H9 (cell line): ENCODE data around the gene RLN3. TPM values are rescaled to one million over a fixed set of nuclear protein-coding genes. Genes with fewer than 3 reads are reported as not detected.

Experiments
- DNase-seq: peaks from one replicate; pipeline ENCODE4 v3.0.0-alpha.2; 2017
- H2AFZ ChIP-seq: one replicate; pipeline ENCODE4 v1.6.1; 2013; ENCODE audit warnings: mild to moderate bottlenecking, low read length, control low read depth, moderate library complexity
- H2AK5ac ChIP-seq: 2 replicates; pipeline ENCODE4 v1.6.1; 2013; ENCODE audit warnings: low read length, control low read depth, mixed read lengths; ENCODE audit not compliant: insufficient read length
- H2BK120ac ChIP-seq: one replicate; pipeline ENCODE4 v1.6.1; 2013; ENCODE audit warnings: low read depth, mild to moderate bottlenecking, low read length, control low read depth, inconsistent platforms; ENCODE audit not compliant: poor library complexity, severe bottlenecking
- H2BK12ac ChIP-seq: 2 replicates; pipeline ENCODE4 v1.6.1; 2013; ENCODE audit warnings: low read length, control low read depth, mixed read lengths, low read depth; ENCODE audit not compliant: insufficient read length
- H2BK15ac ChIP-seq: 2 replicates; pipeline ENCODE4 v1.6.1; 2013; ENCODE audit warnings: low read depth, low read length, control low read depth
- H2BK20ac ChIP-seq: one replicate; pipeline ENCODE4 v1.6.1; 2013; ENCODE audit warnings: low read depth, mild to moderate bottlenecking, low read length, control low read depth, inconsistent platforms; ENCODE audit not compliant: poor library complexity, severe bottlenecking
- H2BK5ac ChIP-seq: 2 replicates; pipeline ENCODE4 v1.6.1; 2013; ENCODE audit warnings: low read length, control low read depth, mixed read lengths; ENCODE audit not compliant: insufficient read length
- H3K14ac ChIP-seq: 2 replicates; pipeline ENCODE4 v1.6.1; 2013; ENCODE audit warnings: low read length, control low read depth; ENCODE audit not compliant: insufficient read depth
- H3K18ac ChIP-seq: 2 replicates; pipeline ENCODE4 v1.6.1; 2013; ENCODE audit warnings: low read depth, mild to moderate bottlenecking, mixed read lengths, low read length, control low read depth; ENCODE audit not compliant: insufficient read length
- H3K23ac ChIP-seq: 2 replicates; pipeline ENCODE4 v1.6.1; 2013; ENCODE audit warnings: low read length, control low read depth, mixed read lengths, low read depth; ENCODE audit not compliant: insufficient read length
- H3K23me2 ChIP-seq: 2 replicates; pipeline ENCODE4 v1.6.1; 2013; ENCODE audit warnings: low read depth, mild to moderate bottlenecking, mixed read lengths, low read length, control low read depth; ENCODE audit not compliant: insufficient read length, poor library complexity, severe bottlenecking
- H3K27ac ChIP-seq: 2 replicates; pipeline ENCODE4 v1.5.1; 2013; ENCODE audit warnings: low read length, control low read depth, mixed read lengths, low read depth; ENCODE audit not compliant: insufficient read length
- H3K27me3 ChIP-seq: 2 replicates; pipeline ENCODE4 v1.6.1; 2013; ENCODE audit warnings: low read length, control low read depth, inconsistent platforms; ENCODE audit not compliant: insufficient read depth
- H3K4ac ChIP-seq: 2 replicates; pipeline ENCODE4 v1.6.1; 2013; ENCODE audit warnings: low read depth, mild to moderate bottlenecking, control low read depth, inconsistent platforms, low read length, moderate library complexity
- H3K4me1 ChIP-seq: 2 replicates; pipeline ENCODE4 v1.6.1; 2013; ENCODE audit warnings: low read length, control low read depth, inconsistent platforms; ENCODE audit not compliant: insufficient read depth
- H3K4me2 ChIP-seq: 2 replicates; pipeline ENCODE4 v1.6.1; 2013; ENCODE audit warnings: low read length, control low read depth, mixed read lengths; ENCODE audit not compliant: insufficient read length, insufficient read depth
- H3K56ac ChIP-seq: 2 replicates; pipeline ENCODE4 v1.6.1; 2013; ENCODE audit warnings: low read depth, mild to moderate bottlenecking, mixed read lengths, low read length, control low read depth; ENCODE audit not compliant: insufficient read length
- H3K79me1 ChIP-seq: 2 replicates; pipeline ENCODE4 v1.6.1; 2013; ENCODE audit warnings: low read depth, mild to moderate bottlenecking, moderate library complexity, low read length, control low read depth, inconsistent platforms; ENCODE audit not compliant: insufficient read depth, poor library complexity, severe bottlenecking
- H3K79me2 ChIP-seq: 2 replicates; pipeline ENCODE4 v1.6.1; 2013; ENCODE audit warnings: low read length, control low read depth, inconsistent platforms; ENCODE audit not compliant: insufficient read depth
- H3K9ac ChIP-seq: 2 replicates; pipeline ENCODE4 v1.6.1; 2013; ENCODE audit warnings: low read length, control low read depth, mixed read lengths; ENCODE audit not compliant: insufficient read length; ENCODE audit errors: extremely low read depth
- H3K9me3 ChIP-seq: one replicate; pipeline ENCODE4 v1.6.1; 2013; ENCODE audit warnings: low read depth, low read length, inconsistent platforms; ENCODE audit not compliant: control insufficient read depth
- H3T11ph ChIP-seq: one replicate; pipeline ENCODE4 v1.6.1; 2013; ENCODE audit warnings: mild to moderate bottlenecking, low read length, control low read depth, inconsistent platforms
- H4K20me1 ChIP-seq: one replicate; pipeline ENCODE4 v1.6.1; 2013; ENCODE audit not compliant: control insufficient read depth, insufficient read length, insufficient read depth
- H4K5ac ChIP-seq: 2 replicates; pipeline ENCODE4 v1.6.1; 2013; ENCODE audit warnings: low read depth, mild to moderate bottlenecking, mixed read lengths, low read length, control low read depth; ENCODE audit not compliant: insufficient read length
- H4K8ac ChIP-seq: replicated peaks from 2 replicates; pipeline ENCODE4 v1.6.1; 2013; ENCODE audit warnings: low read length, control low read depth, mixed read lengths, low read depth; ENCODE audit not compliant: insufficient read length
- H4K91ac ChIP-seq: 2 replicates; pipeline ENCODE4 v1.6.1; 2013; ENCODE audit warnings: low read depth, mild to moderate bottlenecking, moderate library complexity, mixed read lengths, low read length, control low read depth; ENCODE audit not compliant: insufficient read length
- H3K27ac Mint-ChIP-seq, 3 experiments: 2 replicates in 2 of 3; 3 replicates in 1 of 3; pipeline ENCODE4 v1.8.0; 2020 to 2021; ENCODE audit warnings: mixed read lengths in 3 of 3, mild to moderate bottlenecking in 1 of 3, moderate library complexity in 1 of 3
- H3K27me3 Mint-ChIP-seq: 2 replicates; pipeline ENCODE4 v1.8.0; 2021; ENCODE audit warnings: low read depth, mild to moderate bottlenecking, moderate library complexity, mixed read lengths
- H3K36me3 Mint-ChIP-seq, 3 experiments: 2 replicates in 2 of 3; 3 replicates in 1 of 3; pipeline ENCODE4 v1.8.0; 2020 to 2021; ENCODE audit warnings: low read depth in 3 of 3, mixed read lengths in 3 of 3; ENCODE audit not compliant: insufficient read depth in 1 of 3
- H3K4me1 Mint-ChIP-seq, 2 experiments: 2 replicates each; pipeline ENCODE4 v1.8.0; 2020; ENCODE audit warnings: mixed read lengths in 2 of 2
- H3K4me3 Mint-ChIP-seq, 2 experiments: 2 replicates in 1 of 2; 3 replicates in 1 of 2; pipeline ENCODE4 v1.8.0; 2020 to 2021; ENCODE audit warnings: mild to moderate bottlenecking in 2 of 2, mixed read lengths in 2 of 2, moderate library complexity in 1 of 2
- H3K9me3 Mint-ChIP-seq, 2 experiments: 2 replicates in 1 of 2; 3 replicates in 1 of 2; pipeline ENCODE4 v1.8.0; 2020; ENCODE audit warnings: mild to moderate bottlenecking in 2 of 2, mixed read lengths in 2 of 2, moderate library complexity in 1 of 2
- CTCF ChIP-seq: fragments of 200-600 bp; sonication (generic); conservative IDR thresholded peaks from 3 replicates; pipeline ENCODE4 v1.8.0; 2021; ENCODE audit warnings: antibody characterized with exemption, mild to moderate bottlenecking
- WGBS: extraction: QIAGEN DNeasy Blood & Tissue Kit; methylation state at CpG from one replicate; pipeline ENCODE4 v1.1.7; 2013; ENCODE audit warnings: missing lambda C conversion rate, low lambda C conversion rate, mixed read lengths; ENCODE audit not compliant: insufficient read length; ENCODE audit errors: extremely low coverage; 5-methylcytosine and 5-hydroxymethylcytosine counted together
- total RNA-seq: library from RNA; stranded (reverse); gene quantifications from 2 replicates; pipeline ENCODE4 v1.2.1, GENCODE V29; 2021

RLN3 gene
- total RNA-seq, 1 experiment from 2014 or later: not detected

- Histone ChIP-seq H3T11ph (no peak overlapping the region), H2BK5ac (no peak overlapping the region), H4K5ac (no peak overlapping the region), H2BK15ac (no peak overlapping the region), H3K27me3 (no peaks in the 10 kb centered on the region), H2AK5ac (no peak overlapping the region), H3K9ac (no peak overlapping the region), H4K91ac (no peak overlapping the region), H3K18ac (no peak overlapping the region), H3K4me1 (peaks cover 3% of the 10 kb centered on the region; the same call in 1 of the 2 replicates), H2BK12ac (no peak overlapping the region), H4K8ac (no peak overlapping the region), H3K9me3 (no peaks in the 10 kb centered on the region), H2BK120ac (no peak overlapping the region), H4K20me1 (no peaks in the 10 kb centered on the region), H3K56ac (no peak overlapping the region), H3K79me1 (no peaks in the 10 kb centered on the region), H2AFZ (no peak overlapping the region), H3K27ac (no peak overlapping the region), H3K79me2 (no peaks in the 10 kb centered on the region), H3K4ac (no peak overlapping the region), H3K23ac (no peak overlapping the region), H3K14ac (no peak overlapping the region), H3K4me2 (no peak overlapping the region), H2BK20ac (no peak overlapping the region), H3K23me2 (no peaks in the 10 kb centered on the region)
- Mint-ChIP-seq H3K27me3 (no peaks in the 10 kb centered on the region), H3K27ac (no peak overlapping the region), H3K36me3 (peaks cover 0 to 8% (median 7%) of the 10 kb centered on the region in 3 experiments; a peak in 5 of 7 replicates), H3K9me3 (no peaks in the 10 kb centered on the region; a peak in 1 of 5 replicates), H3K4me3 (no peak overlapping the region), H3K4me1 (peaks cover 42 to 54% of the 10 kb centered on the region in 2 experiments)
- no CpG with 5 or more reads among the region's 15 CpGs for WGBS
- no peak for DNase-seq
- TF ChIP-seq CTCF: no peak
These were observed 43.8 kb upstream of the RLN3 start for GRCh38 chr19:13984186-13984585.
